Measurements from ENCODE around the gene SHLD1. TPM values are rescaled to one million over a fixed set of nuclear protein-coding genes. Genes with fewer than 3 reads are reported as not detected.
"Not testable (repeated sequence)": the region's sequence is repeated elsewhere in the genome, so short reads cannot be mapped to it uniquely, and the experiment has no call there.

Gene SHLD1
- total and polyA plus RNA-seq, 2 donors = 11.2 to 16.4 TPM

- H3K4me1 ChIP-seq (ENCODE audit: control insufficient read depth in 2 of 2, insufficient read depth in 2 of 2, low read length in 2 of 2) = no peaks in the 10 kb centered on the region
Measured at GRCh38 chr20:5729348-5729747, 20.9 kb upstream of the SHLD1 start.

GRCh38 chr20:5730131-5730530 is 20.1 kb upstream of the SHLD1 start:
- 92% methylated on average over 2 of the region's 2 CpGs for WGBS
- Histone ChIP-seq H3K4me3 (ENCODE audit: low read length in 2 of 2) (no peak overlapping the region), H3K4me1 (ENCODE audit: control insufficient read depth in 2 of 2, insufficient read depth in 2 of 2, low read length in 2 of 2) (no peaks in the 10 kb centered on the region), H3K27ac (ENCODE audit: low read depth in 1 of 2, low read length in 1 of 2) (no peak overlapping the region), H3K9me3 (ENCODE audit: control insufficient read depth in 2 of 2, insufficient read depth in 1 of 2, low read length in 1 of 2) (peaks cover 0 to 2% of the 10 kb centered on the region in 2 donors), H3K27me3 (ENCODE audit: control insufficient read depth in 2 of 2, insufficient read depth in 1 of 2, low read length in 1 of 2) (no peaks in the 10 kb centered on the region), H3K36me3 (ENCODE audit: control insufficient read depth in 2 of 2, insufficient read depth in 2 of 2, low read length in 1 of 2) (no peaks in the 10 kb centered on the region)
- DNase-seq (ENCODE audit: low read depth in 6 of 9, low spot score in 9 of 9) = no peak

More at GRCh38 chr20:5729348-5729747, 20.9 kb upstream of the SHLD1 start:
- no peaks in the 10 kb centered on the region for H3K27me3 ChIP-seq (ENCODE audit: control insufficient read depth in 2 of 2, insufficient read depth in 1 of 2, low read length in 1 of 2)
- no peak overlapping the region for H3K27ac ChIP-seq (ENCODE audit: low read depth in 1 of 2, low read length in 1 of 2)
- no peak overlapping the region for H3K4me3 ChIP-seq (ENCODE audit: low read length in 2 of 2)
- 92% methylated on average over 2 of the region's 2 CpGs for WGBS
- DNase-seq (ENCODE audit: low read depth in 6 of 9, low spot score in 9 of 9) = no peak
- no peaks in the 10 kb centered on the region for H3K36me3 ChIP-seq (ENCODE audit: control insufficient read depth in 2 of 2, insufficient read depth in 2 of 2, low read length in 1 of 2)
- H3K9me3 ChIP-seq (ENCODE audit: control insufficient read depth in 2 of 2, insufficient read depth in 1 of 2, low read length in 1 of 2) = peaks cover 0 to 2% of the 10 kb centered on the region in 2 donors

GRCh38 chr20:5731753-5732366 is 18.3 kb upstream of the SHLD1 start:
- Histone ChIP-seq H3K27me3 (ENCODE audit: control insufficient read depth in 2 of 2, insufficient read depth in 1 of 2, low read length in 1 of 2) (no peaks in the 10 kb centered on the region), H3K4me1 (ENCODE audit: control insufficient read depth in 2 of 2, insufficient read depth in 2 of 2, low read length in 2 of 2) (peaks cover 0 to 3% of the 10 kb centered on the region in 2 donors), H3K36me3 (ENCODE audit: control insufficient read depth in 2 of 2, insufficient read depth in 2 of 2, low read length in 1 of 2) (no peaks in the 10 kb centered on the region), H3K4me3 (ENCODE audit: low read length in 2 of 2) (no peak overlapping the region), H3K9me3 (ENCODE audit: control insufficient read depth in 2 of 2, insufficient read depth in 1 of 2, low read length in 1 of 2) (peaks cover 0 to 2% of the 10 kb centered on the region in 2 donors), H3K27ac (ENCODE audit: low read depth in 1 of 2, low read length in 1 of 2) (no peak overlapping the region)
- 88% methylated on average over 6 of the region's 6 CpGs for WGBS
- DNase-seq (ENCODE audit: low read depth in 6 of 9, low spot score in 9 of 9) = peak in 1 of 9 donors; percentile 13

DNA sequence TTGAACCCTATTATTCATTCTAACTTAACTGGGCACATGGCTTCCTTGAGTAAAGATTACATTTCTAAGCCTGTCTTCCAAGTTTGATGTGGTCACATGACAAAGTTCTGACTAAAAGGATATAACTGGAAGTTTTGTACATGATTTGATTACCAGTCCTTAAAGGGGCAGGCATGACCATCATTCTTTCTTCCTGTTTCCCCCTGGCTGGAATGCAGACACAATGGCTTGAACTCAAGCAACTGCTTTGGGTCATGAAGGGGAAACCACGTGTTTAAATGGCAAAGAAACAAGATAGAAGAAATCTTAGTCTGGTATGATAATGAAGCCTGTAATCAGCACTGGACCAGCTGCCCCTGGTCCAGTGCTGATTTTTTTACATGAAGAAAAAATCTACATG is 15.6 kb upstream of the SHLD1 start:
- no peaks in the 10 kb centered on the region for H3K9me3 ChIP-seq (ENCODE audit: control insufficient read depth in 2 of 2, insufficient read depth in 1 of 2, low read length in 1 of 2)
- WGBS = 94% methylated on average over 1 of the region's 1 CpG
- no peaks in the 10 kb centered on the region for H3K36me3 ChIP-seq (ENCODE audit: control insufficient read depth in 2 of 2, insufficient read depth in 2 of 2, low read length in 1 of 2)
- H3K4me3 ChIP-seq (ENCODE audit: low read length in 2 of 2) = no peak overlapping the region
- no peak for DNase-seq (ENCODE audit: low read depth in 6 of 9, low spot score in 9 of 9)
- no peaks in the 10 kb centered on the region for H3K27me3 ChIP-seq (ENCODE audit: control insufficient read depth in 2 of 2, insufficient read depth in 1 of 2, low read length in 1 of 2)
- no peak overlapping the region for H3K27ac ChIP-seq (ENCODE audit: low read depth in 1 of 2, low read length in 1 of 2)
- H3K4me1 ChIP-seq (ENCODE audit: control insufficient read depth in 2 of 2, insufficient read depth in 2 of 2, low read length in 2 of 2) = peaks cover 4 to 17% of the 10 kb centered on the region in 2 donors

- H3K9me3 ChIP-seq (ENCODE audit: control insufficient read depth in 2 of 2, insufficient read depth in 1 of 2, low read length in 1 of 2) = no peaks in the 10 kb centered on the region
- no peak overlapping the region for H3K4me3 ChIP-seq (ENCODE audit: low read length in 2 of 2)
- WGBS = 90% methylated on average over 3 of the region's 3 CpGs
- H3K4me1 ChIP-seq (ENCODE audit: control insufficient read depth in 2 of 2, insufficient read depth in 2 of 2, low read length in 2 of 2) = peaks cover 4 to 17% of the 10 kb centered on the region in 2 donors
- no peaks in the 10 kb centered on the region for H3K27me3 ChIP-seq (ENCODE audit: control insufficient read depth in 2 of 2, insufficient read depth in 1 of 2, low read length in 1 of 2)
- no peaks in the 10 kb centered on the region for H3K36me3 ChIP-seq (ENCODE audit: control insufficient read depth in 2 of 2, insufficient read depth in 2 of 2, low read length in 1 of 2)
- H3K27ac ChIP-seq (ENCODE audit: low read depth in 1 of 2, low read length in 1 of 2) = no peak overlapping the region
- no peak for DNase-seq (ENCODE audit: low read depth in 6 of 9, low spot score in 9 of 9)
Measured at GRCh38 chr20:5735845-5736510, 14.2 kb upstream of the SHLD1 start.

GRCh38 chr20:5737619-5737953 is 12.6 kb upstream of the SHLD1 start:
- Histone ChIP-seq H3K27me3 (ENCODE audit: control insufficient read depth in 2 of 2, insufficient read depth in 1 of 2, low read length in 1 of 2) (no peaks in the 10 kb centered on the region), H3K9me3 (ENCODE audit: control insufficient read depth in 2 of 2, insufficient read depth in 1 of 2, low read length in 1 of 2) (no peaks in the 10 kb centered on the region), H3K27ac (ENCODE audit: low read depth in 1 of 2, low read length in 1 of 2) (peak overlapping the region in 1 of 2 donors; percentile 40), H3K36me3 (ENCODE audit: control insufficient read depth in 2 of 2, insufficient read depth in 2 of 2, low read length in 1 of 2) (no peaks in the 10 kb centered on the region), H3K4me1 (ENCODE audit: control insufficient read depth in 2 of 2, insufficient read depth in 2 of 2, low read length in 2 of 2) (peaks cover 4 to 17% of the 10 kb centered on the region in 2 donors), H3K4me3 (ENCODE audit: low read length in 2 of 2) (no peak overlapping the region)
- WGBS = 84% methylated on average over 3 of the region's 3 CpGs
- no peak for DNase-seq (ENCODE audit: low read depth in 6 of 9, low spot score in 9 of 9)

GRCh38 chr20:5737966-5738365 is 12.2 kb upstream of the SHLD1 start:
- WGBS = 89% methylated on average over 3 of the region's 3 CpGs
- Histone ChIP-seq H3K27me3 (ENCODE audit: control insufficient read depth in 2 of 2, insufficient read depth in 1 of 2, low read length in 1 of 2) (no peaks in the 10 kb centered on the region), H3K9me3 (ENCODE audit: control insufficient read depth in 2 of 2, insufficient read depth in 1 of 2, low read length in 1 of 2) (no peaks in the 10 kb centered on the region), H3K36me3 (ENCODE audit: control insufficient read depth in 2 of 2, insufficient read depth in 2 of 2, low read length in 1 of 2) (no peaks in the 10 kb centered on the region), H3K4me3 (ENCODE audit: low read length in 2 of 2) (no peak overlapping the region), H3K27ac (ENCODE audit: low read depth in 1 of 2, low read length in 1 of 2) (no peak overlapping the region), H3K4me1 (ENCODE audit: control insufficient read depth in 2 of 2, insufficient read depth in 2 of 2, low read length in 2 of 2) (peaks cover 4 to 17% of the 10 kb centered on the region in 2 donors)
- DNase-seq (ENCODE audit: low read depth in 6 of 9, low spot score in 9 of 9) = peak in 1 of 9 donors; percentile 24

DNA sequence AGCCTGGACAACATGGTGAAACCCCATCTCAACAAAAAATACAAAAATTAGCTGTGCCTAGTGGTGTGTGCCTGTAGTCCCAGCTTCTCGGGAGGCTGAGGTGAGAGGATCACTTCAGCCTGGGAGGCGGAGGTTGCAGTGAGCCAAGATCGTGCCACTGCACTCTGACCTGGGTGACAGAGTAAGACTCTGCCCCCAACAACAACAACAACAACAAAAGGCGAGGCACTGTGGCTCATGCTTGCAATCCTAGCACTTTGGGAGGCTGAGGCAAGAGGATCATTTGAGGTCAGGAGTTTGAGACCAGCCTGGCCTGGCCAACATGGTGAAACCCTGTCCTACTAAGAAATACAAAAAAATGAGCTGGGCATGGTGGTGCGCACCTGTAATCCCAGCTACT is 9.6 kb upstream of the SHLD1 start:
- not testable (repeated sequence) for H3K27ac ChIP-seq (ENCODE audit: low read depth in 1 of 2, low read length in 1 of 2); H3K36me3 ChIP-seq (ENCODE audit: control insufficient read depth in 2 of 2, insufficient read depth in 2 of 2, low read length in 1 of 2); DNase-seq (ENCODE audit: low read depth in 6 of 9, low spot score in 9 of 9); H3K9me3 ChIP-seq (ENCODE audit: control insufficient read depth in 2 of 2, insufficient read depth in 1 of 2, low read length in 1 of 2); H3K4me3 ChIP-seq (ENCODE audit: low read length in 2 of 2); H3K27me3 ChIP-seq (ENCODE audit: control insufficient read depth in 2 of 2, insufficient read depth in 1 of 2, low read length in 1 of 2)
- peaks cover 4 to 17% of the 10 kb centered on the region in 2 donors for H3K4me1 ChIP-seq (ENCODE audit: control insufficient read depth in 2 of 2, insufficient read depth in 2 of 2, low read length in 2 of 2)
- 99% methylated on average over 5 of the region's 5 CpGs for WGBS

DNA sequence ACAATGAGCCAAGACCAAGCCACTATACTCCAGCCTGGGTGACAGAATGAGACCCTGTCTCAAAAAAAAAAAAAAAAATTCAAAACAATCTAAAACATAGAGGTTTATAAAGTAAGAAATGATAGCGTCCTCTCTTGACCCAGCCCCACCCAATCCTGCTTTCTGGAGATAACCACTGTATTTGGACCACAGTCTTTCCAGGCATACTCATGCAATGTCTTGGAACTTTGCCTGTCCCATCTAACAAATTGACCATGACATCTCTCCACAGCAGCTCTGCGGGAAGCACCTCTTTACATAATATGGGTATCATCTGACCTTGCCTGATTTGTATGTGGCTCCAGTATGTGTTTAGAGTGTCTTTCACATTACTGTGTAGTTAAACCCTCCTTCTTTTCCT is 9.1 kb upstream of the SHLD1 start:
- Histone ChIP-seq H3K9me3 (ENCODE audit: control insufficient read depth in 2 of 2, insufficient read depth in 1 of 2, low read length in 1 of 2) (no peaks in the 10 kb centered on the region), H3K4me3 (ENCODE audit: low read length in 2 of 2) (no peak overlapping the region), H3K36me3 (ENCODE audit: control insufficient read depth in 2 of 2, insufficient read depth in 2 of 2, low read length in 1 of 2) (no peaks in the 10 kb centered on the region), H3K27me3 (ENCODE audit: control insufficient read depth in 2 of 2, insufficient read depth in 1 of 2, low read length in 1 of 2) (no peaks in the 10 kb centered on the region), H3K4me1 (ENCODE audit: control insufficient read depth in 2 of 2, insufficient read depth in 2 of 2, low read length in 2 of 2) (peaks cover 4 to 17% of the 10 kb centered on the region in 2 donors), H3K27ac (ENCODE audit: low read depth in 1 of 2, low read length in 1 of 2) (no peak overlapping the region)
- no peak for DNase-seq (ENCODE audit: low read depth in 6 of 9, low spot score in 9 of 9)
- 97% methylated on average over 2 of the region's 2 CpGs for WGBS
